ENCODE results near the gene C3orf22. TPM values are rescaled to one million over a fixed set of nuclear protein-coding genes. Genes with fewer than 3 reads are reported as not detected.
"Not testable (repeated sequence)": the region's sequence is repeated elsewhere in the genome, so short reads cannot be mapped to it uniquely, and the experiment has no call there.

The C3orf22 gene
- polyA plus RNA-seq, 4 donors: 0.14 to 0.17 TPM; not detected in 2

DNA sequence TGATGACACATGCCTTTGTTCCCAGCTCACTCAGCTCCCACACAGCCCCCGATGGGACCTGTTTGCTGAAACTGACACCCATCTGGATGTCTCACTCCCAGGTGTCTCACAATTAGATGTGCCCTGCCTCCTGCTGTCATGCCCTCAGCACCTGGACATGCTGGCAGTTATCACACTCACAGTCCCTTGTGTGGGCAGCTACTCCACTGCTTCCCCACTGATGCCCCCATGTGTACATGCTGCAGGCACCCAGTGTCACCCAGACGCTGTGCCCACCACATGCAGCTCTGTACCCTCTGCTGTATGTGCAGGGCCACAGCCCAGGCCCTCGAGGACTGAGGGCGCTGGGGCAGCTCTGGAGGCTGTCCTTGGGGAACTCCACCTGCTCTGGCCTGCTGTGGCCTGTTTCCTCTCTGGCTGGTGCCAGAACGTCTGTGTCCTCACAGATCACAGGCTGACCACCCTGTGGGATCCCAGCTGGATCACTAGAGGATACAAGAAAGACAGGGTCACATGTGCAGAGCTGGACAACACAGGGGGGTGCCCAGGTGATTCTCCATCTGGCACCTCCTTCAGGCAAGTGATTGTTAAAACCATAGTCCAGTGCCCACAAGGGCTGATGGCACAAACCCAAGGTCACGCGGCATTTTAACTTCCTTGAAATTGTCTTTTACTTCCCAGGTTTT is 14.0 kb downstream of the C3orf22 start:
- DNase-seq (ENCODE audit: low read depth in 4 of 4, low spot score in 3 of 4): no peak

DNA sequence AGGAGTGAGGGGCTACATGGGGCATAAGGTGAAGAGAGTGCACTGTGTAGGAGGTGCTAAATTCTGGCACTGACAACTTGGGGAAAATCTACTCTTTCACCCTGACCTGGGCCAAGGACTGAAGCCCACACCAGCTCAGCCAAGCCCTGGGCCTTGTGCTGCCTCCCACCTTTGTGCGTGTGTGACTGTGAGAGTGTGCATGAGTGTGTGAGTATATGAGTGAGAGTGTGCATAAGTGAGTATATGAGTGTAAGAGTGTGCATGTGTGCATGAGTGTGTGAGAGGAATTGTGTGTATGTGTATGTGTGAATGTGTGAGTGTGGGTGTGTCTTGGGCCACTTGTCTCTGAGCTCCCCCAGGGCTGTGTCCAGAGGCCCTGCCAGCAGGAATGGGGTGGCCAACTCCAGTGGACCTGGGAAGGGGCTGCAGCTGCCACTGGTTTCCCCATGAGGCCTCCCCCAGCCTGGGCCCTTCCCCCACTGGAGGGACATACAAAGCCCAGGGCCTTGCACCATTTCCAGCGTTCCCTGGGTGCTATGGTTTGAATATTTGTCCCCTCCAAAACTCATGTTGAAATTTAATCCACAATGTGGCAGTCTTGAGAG is 15.2 kb downstream of the C3orf22 start:
- DNase-seq (ENCODE audit: low read depth in 4 of 4, low spot score in 3 of 4): no peak

DNA sequence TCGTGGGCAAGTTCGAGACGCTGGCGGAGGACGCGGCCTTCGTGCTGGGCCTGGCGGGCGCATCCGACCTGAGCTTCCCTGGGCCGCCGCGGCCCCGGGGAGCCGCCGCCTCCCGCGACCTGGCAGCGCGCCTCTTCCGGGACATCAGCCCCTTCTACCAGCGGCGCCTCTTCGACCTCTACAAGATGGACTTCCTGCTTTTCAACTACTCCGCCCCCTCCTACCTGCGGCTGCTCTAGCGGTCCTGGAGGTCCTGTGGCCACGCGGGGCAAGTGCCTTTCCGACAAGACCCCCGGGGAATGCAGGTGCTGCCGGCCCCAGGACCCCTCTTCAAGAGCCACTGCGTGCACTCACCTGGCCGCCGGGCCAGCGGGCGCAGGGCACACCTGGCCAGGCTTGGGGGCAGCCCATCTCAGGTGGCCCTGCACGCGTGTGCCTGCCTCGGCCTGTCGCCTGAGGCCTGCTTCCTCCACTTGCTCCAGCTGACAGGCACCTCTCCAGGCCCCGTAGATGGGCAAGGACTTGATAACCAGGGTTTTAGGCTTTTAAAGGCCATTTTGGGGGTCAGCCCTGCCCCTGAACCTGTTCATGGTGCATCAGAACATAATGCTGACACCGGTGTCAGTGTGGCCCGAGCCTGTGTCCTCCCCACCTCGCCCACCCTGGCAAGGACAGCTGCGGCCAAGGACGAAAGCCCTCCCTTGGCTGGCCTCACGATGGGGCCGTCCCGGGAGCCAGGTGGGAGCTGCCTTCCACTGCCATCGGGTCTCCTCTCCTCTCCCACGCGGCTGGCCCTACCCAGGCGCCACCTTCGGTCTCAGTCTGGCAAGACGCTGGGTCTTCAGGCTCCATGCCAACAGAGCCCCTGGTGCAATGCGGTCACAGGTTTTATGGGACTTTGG is 16.1 kb downstream of the C3orf22 start:
- no peak for DNase-seq (ENCODE audit: low read depth in 4 of 4, low spot score in 3 of 4)

DNA sequence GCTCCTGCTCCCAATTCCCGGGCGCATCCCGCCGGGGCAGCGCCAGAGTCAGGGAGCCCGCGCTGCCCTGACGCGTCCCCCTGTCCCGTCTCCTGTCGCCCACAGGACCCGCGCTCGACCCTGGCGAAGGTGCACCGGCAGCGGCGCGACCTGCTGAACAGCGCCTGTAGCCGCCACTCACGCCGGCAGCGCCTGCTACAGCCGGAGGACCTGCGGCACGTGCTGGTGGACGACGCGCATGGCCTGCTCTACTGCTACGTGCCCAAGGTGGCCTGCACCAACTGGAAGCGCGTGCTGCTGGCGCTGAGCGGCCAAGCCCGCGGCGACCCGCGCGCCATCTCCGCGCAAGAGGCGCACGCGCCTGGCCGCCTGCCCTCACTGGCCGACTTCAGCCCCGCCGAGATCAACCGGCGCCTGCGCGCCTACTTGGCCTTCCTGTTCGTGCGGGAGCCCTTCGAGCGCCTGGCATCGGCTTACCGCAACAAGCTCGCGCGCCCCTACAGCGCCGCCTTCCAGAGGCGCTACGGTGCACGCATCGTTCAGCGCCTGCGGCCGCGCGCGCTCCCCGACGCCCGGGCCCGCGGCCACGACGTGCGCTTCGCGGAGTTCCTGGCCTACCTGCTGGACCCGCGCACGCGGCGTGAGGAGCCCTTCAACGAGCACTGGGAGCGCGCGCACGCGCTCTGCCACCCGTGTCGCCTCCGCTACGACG is 16.9 kb downstream of the C3orf22 start:
- no peak for DNase-seq (ENCODE audit: low read depth in 4 of 4, low spot score in 3 of 4)

DNA sequence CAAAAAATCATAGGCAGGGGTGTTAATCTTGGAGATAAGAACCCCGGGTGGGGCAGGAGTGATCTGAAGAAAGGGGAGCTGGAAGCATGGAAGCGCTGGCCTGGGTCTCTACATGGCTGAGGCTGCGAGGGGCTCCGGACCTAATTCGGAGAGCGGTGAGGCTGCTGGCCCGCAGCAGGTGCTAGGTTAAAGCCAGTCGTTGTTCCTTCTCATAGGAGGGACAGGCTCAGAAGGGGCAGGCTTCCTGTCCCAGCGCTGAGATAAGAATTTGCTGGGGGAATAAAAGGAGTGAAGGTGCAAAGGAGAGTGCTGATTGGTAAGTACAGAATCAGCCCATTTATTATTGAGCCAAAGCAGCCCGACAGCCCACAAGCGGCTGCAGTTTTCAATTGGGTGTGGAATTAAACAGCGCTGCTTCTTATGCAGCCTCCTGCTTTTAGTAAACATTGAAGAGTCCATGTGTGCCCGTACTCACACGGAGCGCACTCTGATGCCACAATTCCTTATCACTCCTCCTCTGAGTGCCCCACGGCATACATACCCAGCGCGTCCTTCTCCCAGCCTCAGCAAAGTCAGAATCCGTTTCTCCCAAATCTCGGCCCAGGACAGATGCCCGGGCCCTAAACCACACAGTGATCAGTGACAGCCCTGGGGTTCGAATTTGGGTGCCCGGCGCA is 17.6 kb downstream of the C3orf22 start:
- DNase-seq (ENCODE audit: low read depth in 4 of 4, low spot score in 3 of 4): no peak

DNA sequence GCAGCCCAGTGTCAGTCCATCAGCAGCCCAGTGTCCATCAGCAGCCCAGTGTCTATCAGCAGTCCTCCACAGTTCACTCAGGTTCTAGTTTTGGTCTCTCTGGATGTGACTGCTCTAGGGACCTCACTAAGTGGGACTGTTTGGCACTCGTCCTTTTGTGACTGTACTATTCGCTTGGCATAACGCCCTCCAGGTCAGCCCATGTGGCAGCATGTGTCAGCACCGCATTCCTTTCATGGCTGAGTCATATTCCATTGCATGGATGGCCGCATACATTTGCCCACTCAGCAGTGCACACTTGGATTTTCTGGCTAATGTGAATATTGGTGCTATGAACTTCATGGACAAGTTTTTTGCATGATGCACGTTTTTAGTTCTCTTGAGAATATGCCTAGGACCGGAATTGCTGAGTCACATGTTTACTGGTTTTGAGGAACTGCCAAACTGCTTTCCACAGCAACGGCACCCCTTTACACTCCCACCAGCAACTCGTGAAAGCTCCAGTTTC is 18.3 kb downstream of the C3orf22 start:
- DNase-seq (ENCODE audit: low read depth in 4 of 4, low spot score in 3 of 4): no peak

DNA sequence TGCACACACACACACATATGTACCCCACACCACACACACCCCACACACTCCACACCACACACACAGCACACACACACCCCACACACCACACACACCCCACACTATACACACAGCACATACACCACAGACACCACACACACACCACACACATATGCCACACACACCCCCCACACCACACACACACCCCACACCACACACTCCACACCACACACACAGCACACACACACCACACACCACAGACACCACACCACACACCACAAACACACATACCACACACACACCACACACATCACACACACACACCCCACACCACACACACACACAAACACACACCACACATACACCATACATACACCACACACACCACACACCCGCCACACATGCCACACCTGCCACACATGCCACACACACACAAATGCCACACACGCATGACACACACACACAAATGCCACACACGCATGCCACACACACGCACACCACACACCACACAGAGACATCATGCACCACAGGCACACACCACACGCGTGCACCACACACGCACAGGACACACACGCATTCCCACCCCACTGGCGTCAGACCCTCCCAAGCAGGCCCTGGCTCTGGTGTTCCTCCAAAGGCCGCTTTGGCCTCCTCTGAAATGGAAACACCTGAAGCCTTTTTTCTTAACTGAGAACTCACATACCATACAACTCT is 19.0 kb downstream of the C3orf22 start:
- DNase-seq (ENCODE audit: low read depth in 4 of 4, low spot score in 3 of 4): no peak

DNA sequence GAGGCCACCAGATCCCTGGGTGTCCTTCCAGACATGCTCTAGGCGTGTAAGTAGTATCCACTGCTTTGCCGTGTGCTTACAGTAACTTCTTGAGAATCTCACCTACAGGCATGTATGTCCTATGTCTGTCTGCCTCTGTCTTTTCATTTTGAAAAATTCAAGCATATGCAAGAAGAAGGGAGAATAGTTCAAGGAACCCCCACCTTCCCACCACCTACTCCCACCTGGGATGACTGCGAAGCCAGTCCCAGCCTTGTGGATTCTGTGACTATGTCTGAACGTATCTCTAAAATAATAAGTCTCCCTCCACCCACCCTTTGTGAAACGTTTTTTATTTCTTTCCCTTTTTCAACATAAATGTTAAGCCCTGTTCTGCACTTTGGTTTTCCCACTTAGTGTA is 19.8 kb downstream of the C3orf22 start:
- DNase-seq (ENCODE audit: low read depth in 4 of 4, low spot score in 3 of 4): no peak

DNA sequence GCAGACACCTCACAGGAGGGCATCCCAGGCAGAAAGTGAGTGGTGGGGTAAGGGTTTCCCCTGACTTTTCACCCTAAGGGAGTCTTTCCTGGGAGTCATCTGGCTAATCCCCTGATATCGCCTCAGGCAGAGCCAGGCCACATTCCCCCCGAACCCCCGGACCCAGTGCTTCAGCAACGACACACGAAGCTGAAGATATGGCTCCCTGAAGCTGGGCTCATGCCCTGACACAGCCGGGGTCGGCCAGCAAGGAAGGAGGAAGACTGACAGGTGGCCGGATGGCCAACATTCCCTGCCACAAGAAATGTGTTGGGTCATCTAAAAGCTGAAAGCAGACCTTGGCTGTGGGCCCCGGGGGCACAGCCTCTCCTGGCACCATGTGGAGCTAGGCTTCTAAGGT is 20.4 kb downstream of the C3orf22 start:
- no peak for DNase-seq (ENCODE audit: low read depth in 4 of 4, low spot score in 3 of 4)

DNA sequence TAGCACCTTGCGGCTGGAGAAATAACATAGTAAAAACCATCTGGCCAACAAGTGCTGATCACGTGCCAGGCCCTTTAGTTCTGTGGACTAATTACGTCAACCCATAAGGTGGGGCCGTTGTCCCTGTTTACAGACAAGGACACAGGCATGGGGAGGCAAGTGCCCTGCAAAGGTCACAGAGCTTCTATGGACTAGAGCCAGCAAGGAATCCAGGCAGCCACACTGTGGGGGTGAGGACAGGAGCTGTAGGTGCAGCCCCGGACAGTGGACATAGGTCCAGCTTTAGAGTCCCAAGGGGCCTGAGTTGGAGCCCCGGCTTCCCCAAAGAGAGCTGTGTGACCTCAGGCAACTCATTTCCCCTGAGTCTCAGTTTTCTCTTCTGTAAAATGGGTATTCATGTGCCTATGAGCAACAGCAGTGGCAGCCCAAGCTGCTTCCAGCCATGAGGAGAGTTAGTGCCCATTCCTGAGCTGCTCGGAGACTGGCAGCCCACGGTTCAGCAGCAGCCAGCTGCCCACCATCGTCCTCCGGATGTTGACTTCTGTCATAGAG is 20.9 kb downstream of the C3orf22 start:
- no peak for DNase-seq (ENCODE audit: low read depth in 4 of 4, low spot score in 3 of 4)

DNA sequence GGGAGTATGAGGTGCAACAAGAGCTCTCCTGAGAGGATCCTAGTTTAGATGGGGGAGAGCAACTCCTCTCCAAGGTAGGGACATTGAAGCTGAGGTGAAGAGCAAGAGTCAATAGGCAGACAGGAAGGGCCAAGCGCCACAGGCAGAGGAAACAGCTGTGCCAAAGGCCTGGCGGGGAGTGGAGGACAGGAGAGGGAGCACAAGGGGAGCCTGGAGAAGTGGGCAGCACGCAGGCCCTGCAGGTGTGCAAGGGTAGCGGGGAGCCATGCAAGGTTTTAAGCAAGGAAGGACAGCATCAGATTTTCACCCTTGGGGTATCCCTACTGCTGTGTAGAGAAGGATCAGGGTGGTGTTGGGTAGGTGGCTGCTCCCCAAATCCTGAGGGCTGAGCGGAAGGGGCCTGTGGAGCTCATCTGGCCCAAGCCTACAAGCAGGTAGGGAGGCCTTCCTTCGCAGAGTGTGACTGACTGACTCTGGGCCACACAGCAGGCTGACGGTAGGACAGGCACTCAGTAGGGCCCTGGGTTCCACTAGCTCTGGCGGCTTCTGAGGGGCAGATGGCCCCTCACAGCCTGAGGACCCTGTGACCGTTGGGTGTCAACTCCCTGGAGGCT is 21.5 kb downstream of the C3orf22 start:
- no peak for DNase-seq (ENCODE audit: low read depth in 4 of 4, low spot score in 3 of 4)

DNA sequence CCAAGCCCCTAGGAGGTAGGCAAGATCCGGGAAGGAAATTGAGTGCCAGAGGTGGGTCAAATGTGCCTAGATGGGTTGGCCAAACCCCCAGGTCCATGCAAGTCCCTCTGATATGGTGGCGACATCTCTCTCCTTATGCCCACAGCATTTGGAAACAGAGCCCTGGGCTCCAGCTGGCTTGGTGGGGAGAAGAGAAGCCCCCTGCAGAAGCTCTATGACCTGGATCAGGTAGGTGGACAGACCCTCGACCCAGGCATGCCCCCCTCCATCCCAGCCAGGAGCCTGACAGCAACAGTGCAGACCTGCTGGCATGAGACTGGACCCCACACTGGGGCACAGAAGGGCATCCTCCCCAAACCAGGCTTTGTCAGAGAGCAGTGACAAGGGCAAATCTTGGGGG is 22.6 kb downstream of the C3orf22 start:
- no peak for DNase-seq (ENCODE audit: low read depth in 4 of 4, low spot score in 3 of 4)

DNA sequence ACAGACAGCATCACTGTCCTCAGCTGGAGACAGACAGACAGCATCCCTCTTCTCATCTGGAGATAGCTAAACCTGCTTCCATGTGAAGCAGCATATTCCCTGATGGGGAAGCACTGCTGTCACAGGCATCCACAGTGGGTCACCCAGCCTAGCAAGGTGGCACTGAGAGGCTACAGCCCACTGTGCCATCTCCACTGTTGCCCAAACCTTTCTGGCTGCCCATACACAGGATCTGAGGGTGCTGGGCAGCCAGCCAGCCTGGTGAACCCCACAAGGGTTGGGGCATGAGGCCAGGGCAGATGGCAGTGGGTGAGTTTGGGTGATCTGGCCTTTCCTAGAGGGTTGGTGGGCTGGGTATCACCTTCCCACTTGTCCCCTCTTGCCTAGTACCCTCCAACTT is 23.1 kb downstream of the C3orf22 start:
- no peak for DNase-seq (ENCODE audit: low read depth in 4 of 4, low spot score in 3 of 4)

DNA sequence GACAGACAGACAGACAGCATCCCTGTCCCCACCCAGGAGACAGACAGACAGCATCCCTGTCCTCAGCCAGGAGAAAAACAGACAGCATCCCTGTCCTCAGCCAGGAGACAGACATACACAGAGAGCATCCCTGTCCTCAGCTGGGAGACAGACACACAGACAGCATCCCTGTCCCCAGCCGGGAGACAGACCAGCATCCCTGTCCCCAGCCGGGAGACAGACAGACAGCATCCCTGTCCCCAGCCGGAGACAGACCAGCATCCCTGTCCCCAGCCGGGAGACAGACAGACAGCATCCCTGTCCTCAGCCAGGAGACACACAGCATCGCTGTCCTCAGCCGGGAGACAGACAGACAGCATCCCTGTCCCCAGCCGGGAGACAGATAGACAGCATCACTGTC is 24.0 kb downstream of the C3orf22 start:
- DNase-seq (ENCODE audit: low read depth in 4 of 4, low spot score in 3 of 4): not testable (repeated sequence)

DNA sequence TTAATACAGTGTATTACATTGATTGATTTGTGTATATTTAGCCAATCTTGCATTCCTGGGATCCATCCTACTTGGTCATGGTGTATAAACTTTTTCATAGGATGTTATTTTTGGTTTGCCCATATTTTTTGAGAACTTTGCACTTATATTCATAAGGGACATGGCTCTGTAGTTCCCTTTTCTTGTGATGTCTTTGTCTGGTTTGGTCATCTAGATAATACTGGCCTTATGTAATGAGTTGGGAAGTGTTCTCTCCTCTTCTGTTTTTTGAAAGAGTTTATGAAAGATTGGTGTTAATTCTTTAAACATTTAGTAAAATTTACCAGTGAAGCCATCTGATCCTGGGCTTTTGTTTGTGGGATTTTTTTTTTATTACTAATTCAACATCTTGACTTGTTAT is 25.2 kb downstream of the C3orf22 start:
- DNase-seq (ENCODE audit: low read depth in 4 of 4, low spot score in 3 of 4): no peak

DNA sequence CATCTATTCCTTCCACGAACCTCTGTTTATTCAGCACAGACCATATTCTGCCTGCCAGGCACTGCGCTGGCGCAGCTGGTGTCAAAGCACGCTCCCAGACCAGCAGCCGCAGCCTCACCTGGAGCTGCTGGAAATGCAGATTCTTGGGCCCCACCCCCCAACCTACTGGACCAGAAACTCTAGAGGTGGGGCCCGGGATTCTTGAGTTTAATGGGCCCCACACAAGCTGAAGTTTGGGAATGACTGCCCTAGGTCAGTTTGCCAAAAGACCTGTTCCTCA is 27.7 kb downstream of the C3orf22 start:
- no peak for DNase-seq (ENCODE audit: low read depth in 4 of 4, low spot score in 3 of 4)

DNA sequence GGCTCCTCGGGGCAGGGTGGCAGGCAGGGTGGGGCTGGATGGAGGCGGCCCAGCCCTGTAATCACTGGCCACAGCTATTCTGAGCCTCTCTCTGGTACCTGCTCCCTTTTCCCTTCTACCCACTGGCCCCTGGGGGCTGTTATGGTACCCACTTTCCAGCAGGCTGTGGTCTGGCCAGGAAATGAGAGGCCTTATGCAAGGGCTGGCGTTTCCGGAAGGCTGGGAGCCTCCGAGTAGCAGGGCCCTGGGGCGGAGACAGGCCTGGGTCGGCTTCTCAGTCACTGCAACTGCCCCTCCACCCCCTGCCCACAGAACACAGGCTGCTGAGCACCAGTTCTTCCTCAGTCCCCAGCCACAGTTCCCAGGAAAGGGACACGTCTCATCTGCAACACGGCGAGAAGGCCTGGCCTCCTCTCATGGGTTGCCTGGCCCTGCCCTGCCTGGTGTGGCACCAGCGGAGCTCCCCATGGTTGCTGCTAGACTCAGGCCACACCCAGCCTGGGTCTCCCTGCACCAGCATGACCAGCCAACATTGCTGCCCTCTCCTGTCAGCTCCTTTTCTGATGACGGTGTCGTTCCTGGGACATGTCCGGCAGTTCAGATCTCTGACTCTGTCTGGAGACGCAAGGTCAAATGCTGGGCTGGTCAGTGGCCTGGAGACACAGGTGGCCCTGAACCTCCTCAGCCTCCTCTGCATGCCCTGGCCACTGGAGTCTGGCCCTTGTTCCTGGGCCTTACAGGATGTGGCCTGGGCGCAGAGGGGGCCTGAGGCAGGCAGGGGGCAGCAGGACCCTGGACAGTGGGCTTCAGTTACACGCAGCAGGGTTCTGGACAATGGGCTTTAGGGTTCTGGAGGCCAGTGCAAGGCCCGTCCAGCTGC is 28.3 kb downstream of the C3orf22 start:
- DNase-seq (ENCODE audit: low read depth in 4 of 4, low spot score in 3 of 4): no peak

DNA sequence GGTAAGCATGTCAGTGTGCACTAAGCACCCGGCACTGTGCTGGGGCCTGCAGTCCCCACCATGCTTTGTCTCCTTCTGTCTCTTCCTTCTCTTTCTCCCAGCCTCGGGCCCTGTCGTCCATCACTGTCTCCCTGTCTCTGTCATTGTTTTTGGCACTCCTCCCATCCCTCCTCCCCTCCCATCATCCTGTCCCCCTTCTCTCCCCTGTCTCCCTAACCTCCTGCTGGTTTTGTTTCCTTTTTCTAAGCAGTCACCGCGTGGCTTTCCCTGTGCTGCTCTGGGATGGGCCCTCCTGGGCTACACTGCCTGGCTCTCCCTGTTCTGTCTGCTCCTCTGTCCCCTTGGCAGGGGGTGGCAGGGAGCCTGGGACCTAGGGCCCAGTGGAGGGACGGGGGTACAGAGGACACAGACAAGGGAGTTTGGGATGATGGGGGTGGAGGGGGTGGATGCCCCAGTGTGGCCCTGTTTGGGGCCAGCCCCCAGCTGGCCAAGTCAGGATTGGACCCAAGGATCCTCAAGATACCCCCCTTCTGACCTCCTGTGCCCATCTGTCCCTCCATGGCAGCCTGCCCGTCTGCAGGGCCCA is 29.1 kb downstream of the C3orf22 start:
- DNase-seq (ENCODE audit: low read depth in 4 of 4, low spot score in 3 of 4): no peak

Measured in left renal pelvis (tissue), 4 donors.